Measurements from ENCODE around the gene SRSF9. TPM values are rescaled to one million over a fixed set of nuclear protein-coding genes. Genes with fewer than 3 reads are reported as not detected.

The SRSF9 gene
- total and polyA plus RNA-seq, 2 of the 13 experiments (the other 11 are each of a cell fraction or from before 2014, with no cell fraction given) = 125 to 144 TPM

DNA sequence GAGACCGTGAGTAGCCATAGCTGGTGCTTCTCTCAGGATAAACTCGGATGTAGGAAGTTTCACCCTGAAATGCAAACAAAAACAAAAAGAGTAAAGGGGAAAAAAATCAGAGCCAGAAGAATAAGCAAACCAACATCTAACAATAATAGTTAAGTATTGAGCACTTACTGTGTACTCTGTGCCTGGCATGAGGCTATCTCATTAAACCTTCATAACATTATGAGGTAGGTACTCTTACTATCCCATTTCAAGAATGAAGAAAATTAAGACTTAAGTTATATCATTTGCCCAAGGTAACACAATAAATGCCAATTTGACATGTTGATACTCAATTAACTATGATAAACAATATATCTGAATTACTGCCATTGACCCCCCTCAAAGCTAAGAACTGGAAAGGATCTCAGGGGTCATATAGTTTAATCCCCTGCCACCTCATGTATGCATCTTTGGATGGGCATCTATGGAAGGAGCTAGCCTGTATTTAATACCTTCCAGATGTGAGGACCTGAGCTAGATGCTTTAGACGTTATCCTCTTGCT lies 7.4 kb downstream of the SRSF9 start:
- Histone ChIP-seq H3K4me3 (replicated peaks in 1 of 3; ENCODE audit: insufficient read depth in 1 of 3, low read depth in 2 of 3, low read length in 3 of 3) (no peak overlapping the region), H3K79me2 (ENCODE audit: insufficient read depth, low read length) (peaks cover 20% of the 10 kb centered on the region), H4K20me1 (ENCODE audit: insufficient read depth, low read length) (peaks cover 14% of the 10 kb centered on the region), H2AFZ (ENCODE audit: low read length) (no peak overlapping the region), H3K36me3 (replicated peaks in 1 of 2; ENCODE audit: control insufficient read depth in 1 of 2, insufficient read depth in 2 of 2, low read length in 2 of 2) (peaks cover 33 to 77% of the 10 kb centered on the region in 2 experiments), H3K27ac (ENCODE audit: extremely low read length, insufficient read depth, low read length) (no peak overlapping the region), H3K27me3 (ENCODE audit: control insufficient read depth in 1 of 2, insufficient read depth in 2 of 2, low read length in 2 of 2) (no peaks in the 10 kb centered on the region), H3K9me3 (ENCODE audit: low read length) (no peaks in the 10 kb centered on the region), H3K4me1 (ENCODE audit: insufficient read depth, low read length) (peaks cover 13% of the 10 kb centered on the region), H3K9ac (ENCODE audit: insufficient read depth, low read depth, low read length) (no peak overlapping the region), H3K4me2 (ENCODE audit: low read depth, low read length) (no peak overlapping the region)
- CTCF ChIA-PET (ENCODE audit: low intra/inter-chr PET ratio, low total read pairs) = no interaction called here
- DNase-seq (ENCODE audit: low spot score) = no peak
- ATAC-seq = no peak
- intact Hi-C loops (cut with micrococcal nuclease; ENCODE audit: unreplicated experiment) (no loop called here), in situ Hi-C loops (cut with HindIII; ENCODE audit: extremely low pct_ligation_motif_present, low pct_unique_long_range_greater_than_20kb) (no loop called here)
- BruUV-seq (replicated peaks) = TSS peak; percentile 19
- no peak for TF ChIP-seq SMAD9 (CRISPR knock-in tag; IDR thresholded peaks at IDR 0.05)
- TF ChIP-seq POLR2A (IDR thresholded peaks at IDR 0.05; ENCODE audit: insufficient read depth in 1 of 2, low read depth in 2 of 2, low read length in 2 of 2) = peak; percentile 12 to 30; a peak in 2 of 4 replicates
- no peak for TF ChIP-seq NFATC3 (CRISPR knock-in tag; IDR thresholded peaks at IDR 0.05)
- TF ChIP-seq SSRP1 (CRISPR knock-in tag; IDR thresholded peaks at IDR 0.05) = 0 out of 2 replicates have a peak, but pooled peaks have one; percentile 69
- TF ChIP-seq RBFOX2 (IDR thresholded peaks at IDR 0.05; ENCODE audit: low read depth, low read length) = peak; percentile 31
- TF ChIP-seq AGO2 (optimal IDR thresholded peaks at IDR 0.05; ENCODE audit: low read depth, low read length) = peak; percentile 65
- TF ChIP-seq REL (CRISPR knock-in tag; conservative IDR thresholded peaks at IDR 0.05) = no peak
- POLR2A ChIA-PET = interaction anchor here (0.7 kb wide), 1 partner anchor 9 kb away, joined by 3 read pairs; no protein-coding TSS in a partner anchor
- 95% methylated on average over 3 of the region's 3 CpGs for WGBS (ENCODE audit: low lambda C conversion rate)
- no peak for FAIRE-seq

DNA sequence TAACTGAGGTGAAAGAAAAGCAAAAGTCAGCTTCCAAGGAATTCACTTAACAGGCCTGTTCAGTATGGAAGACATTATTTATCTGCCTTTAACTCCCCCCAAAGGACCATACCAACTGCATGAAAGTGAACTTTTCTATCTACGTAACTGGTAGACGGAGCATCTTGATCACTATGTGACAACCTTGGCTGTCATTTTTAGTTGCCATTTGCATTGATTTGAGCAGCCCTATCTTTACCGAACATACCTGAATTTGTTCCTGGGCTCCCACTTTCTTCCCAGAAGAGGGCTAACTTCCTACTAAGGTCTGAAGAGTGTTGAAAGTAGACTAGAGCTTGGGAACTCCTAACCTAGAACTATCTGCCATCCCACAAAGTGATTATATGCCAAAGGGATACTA lies 9.4 kb downstream of the SRSF9 start:
- intact Hi-C loops (cut with micrococcal nuclease; ENCODE audit: unreplicated experiment) = no loop called here
- no peak overlapping the region for H3K9ac ChIP-seq (ENCODE audit: insufficient read depth, low read depth, low read length)
- DNase-seq (ENCODE audit: low spot score) (no peak), FAIRE-seq (no peak), ATAC-seq (no peak)
- no peak overlapping the region for H3K27ac ChIP-seq (ENCODE audit: extremely low read length, insufficient read depth, low read length)
- H3K4me2 ChIP-seq (ENCODE audit: low read depth, low read length) = no peak overlapping the region
- ChIA-PET POLR2A (no interaction called here), CTCF (ENCODE audit: low intra/inter-chr PET ratio, low total read pairs) (no interaction called here)
- in situ Hi-C loops (cut with HindIII; ENCODE audit: extremely low pct_ligation_motif_present, low pct_unique_long_range_greater_than_20kb) = no loop called here
- TF ChIP-seq YY1 (IDR thresholded peaks at IDR 0.05; ENCODE audit: insufficient read depth, insufficient replicate concordance, low read depth, low read length) (no peak), RBM22 (optimal IDR thresholded peaks at IDR 0.05; ENCODE audit: low read length) (peak; percentile 85)
- H3K27me3 ChIP-seq (ENCODE audit: control insufficient read depth in 1 of 2, insufficient read depth in 2 of 2, low read length in 2 of 2) = no peaks in the 10 kb centered on the region
- no peaks in the 10 kb centered on the region for H3K9me3 ChIP-seq (ENCODE audit: low read length)
- H3K4me1 ChIP-seq (ENCODE audit: insufficient read depth, low read length) = no peaks in the 10 kb centered on the region
- WGBS (ENCODE audit: low lambda C conversion rate) = 93% methylated on average over 3 of the region's 3 CpGs
- no peak overlapping the region for H2AFZ ChIP-seq (ENCODE audit: low read length)
- peaks cover 7% of the 10 kb centered on the region; the same call in 1 of the 2 replicates for H4K20me1 ChIP-seq (ENCODE audit: insufficient read depth, low read length)
- H3K79me2 ChIP-seq (ENCODE audit: insufficient read depth, low read length) = peaks cover 2% of the 10 kb centered on the region
- TSS peak; percentile 33 for BruUV-seq (replicated peaks)
- H3K4me3 ChIP-seq (replicated peaks in 1 of 3; ENCODE audit: insufficient read depth in 1 of 3, low read depth in 2 of 3, low read length in 3 of 3) = no peak overlapping the region
- H3K36me3 ChIP-seq (replicated peaks in 1 of 2; ENCODE audit: control insufficient read depth in 1 of 2, insufficient read depth in 2 of 2, low read length in 2 of 2) = peaks cover 34 to 81% of the 10 kb centered on the region in 2 experiments

Data from HepG2 (cell line).